NCI-H187 (cell line): ENCODE results near the gene TOM1L2.

Experiments
- DNase-seq, 2 experiments: peaks; one replicate each; lab custom pipeline; 2025; lab: John Stamatoyannopoulos, UW

Gene TOM1L2

DNA sequence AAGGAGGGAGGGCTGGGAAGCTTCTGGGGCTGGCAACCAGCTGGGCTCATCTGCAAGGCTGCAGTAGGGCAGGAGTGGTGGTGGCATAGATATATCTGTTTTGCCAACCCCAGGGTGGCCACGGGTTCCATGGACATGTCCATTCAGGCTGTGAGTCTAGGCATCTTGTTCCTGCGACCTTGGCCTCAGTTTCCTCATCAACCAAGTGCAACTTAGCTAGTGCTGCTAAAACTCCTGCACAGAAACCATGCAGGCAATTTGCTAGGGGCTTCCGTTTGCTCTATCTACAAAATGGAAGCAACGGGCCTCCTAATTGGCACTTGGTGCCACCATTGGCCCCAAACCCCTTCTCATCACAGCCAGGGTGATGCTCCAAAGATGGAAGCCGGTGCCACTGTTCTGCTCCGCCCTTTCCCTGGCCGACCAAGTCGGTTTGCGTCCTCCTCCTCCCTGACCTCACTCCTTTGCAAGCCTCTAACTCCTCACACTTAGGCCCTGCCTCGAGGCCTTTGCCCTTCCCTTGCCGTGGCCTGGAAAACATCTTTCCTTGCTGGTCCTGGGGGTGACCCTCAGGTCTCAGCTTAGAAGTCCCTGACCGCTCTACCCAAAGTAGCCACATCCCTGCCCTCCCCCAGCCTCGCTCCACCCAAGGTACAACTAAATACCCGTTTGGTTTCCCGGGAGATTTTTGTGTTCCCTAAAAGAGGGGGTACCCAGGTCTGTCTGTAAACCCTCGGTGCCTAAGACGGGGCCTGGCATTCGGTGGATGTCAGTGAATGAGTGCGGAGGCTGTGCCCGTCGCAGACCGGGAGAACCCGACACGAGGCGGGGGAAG, 136.6 kb downstream of the TOM1L2 start:
- no peak for DNase-seq

DNA sequence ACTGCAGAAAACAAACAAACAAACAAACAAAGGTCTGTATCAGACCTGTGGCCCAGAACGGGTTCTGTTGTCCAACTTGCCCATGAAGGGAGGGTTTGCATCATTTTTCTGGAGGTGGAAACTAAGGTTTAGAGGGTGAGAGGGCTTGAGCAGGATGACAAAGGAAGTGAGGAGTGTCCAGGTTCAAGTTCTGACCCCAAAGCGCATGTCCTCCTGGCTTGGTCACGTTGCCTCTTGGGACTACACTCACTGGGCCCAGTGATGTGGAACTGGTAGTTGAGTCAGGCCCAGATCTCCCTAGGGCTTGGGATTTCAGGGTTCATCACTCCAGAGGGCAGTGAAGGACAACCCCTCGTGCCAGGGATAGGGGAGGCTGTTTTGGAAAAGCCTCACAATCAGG, 137.2 kb downstream of the TOM1L2 start:
- DNase-seq: no peak

GRCh38 chr17:17833658-17834357, 138.4 kb downstream of the TOM1L2 start:
- DNase-seq: no peak

GRCh38 chr17:17832032-17832363, 140.2 kb downstream of the TOM1L2 start:
- DNase-seq: no peak

GRCh38 chr17:17831208-17832031, 140.8 kb downstream of the TOM1L2 start:
- DNase-seq: no peak

- DNase-seq: no peak
These were observed 141.4 kb downstream of the TOM1L2 start for GRCh38 chr17:17830740-17831207.

DNA sequence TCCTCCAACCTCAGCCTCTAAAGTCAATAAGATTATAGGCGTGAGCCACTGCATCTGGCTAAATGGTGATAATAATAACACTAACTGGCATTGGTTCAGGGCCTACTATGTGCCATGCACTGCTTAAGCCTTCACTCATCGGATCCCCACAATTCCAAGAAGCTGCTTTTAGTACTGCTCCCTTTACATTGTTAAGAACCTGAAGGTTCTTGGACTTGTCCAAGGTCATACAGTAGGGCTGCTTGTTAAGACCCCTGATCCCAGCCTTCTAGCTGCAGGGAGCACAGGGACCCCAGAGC, 142.0 kb downstream of the TOM1L2 start:
- no peak for DNase-seq

- no peak for DNase-seq
These were observed 144.2 kb downstream of the TOM1L2 start for GRCh38 chr17:17827826-17828621.

GRCh38 chr17:17826942-17827785, 145.0 kb downstream of the TOM1L2 start:
- no peak for DNase-seq

DNA sequence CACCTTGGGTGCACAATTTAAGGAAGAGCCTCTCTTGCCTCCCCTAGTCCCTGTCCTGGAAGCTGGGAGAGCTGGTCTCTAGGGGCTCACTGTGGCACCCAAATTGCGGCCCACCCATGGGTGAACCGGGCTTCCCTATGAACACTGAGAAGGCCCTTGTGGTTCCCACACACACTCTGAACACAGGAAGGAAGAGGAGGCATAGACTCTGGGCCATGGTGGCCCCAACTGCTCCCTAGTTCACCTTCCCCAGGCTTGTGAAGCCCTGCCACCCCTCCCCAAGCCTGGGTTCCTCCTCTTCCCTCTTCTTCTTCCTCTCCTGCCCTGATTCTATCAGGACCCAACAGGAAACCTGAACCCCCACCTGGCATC, 145.9 kb downstream of the TOM1L2 start:
- DNase-seq: no peak

DNA sequence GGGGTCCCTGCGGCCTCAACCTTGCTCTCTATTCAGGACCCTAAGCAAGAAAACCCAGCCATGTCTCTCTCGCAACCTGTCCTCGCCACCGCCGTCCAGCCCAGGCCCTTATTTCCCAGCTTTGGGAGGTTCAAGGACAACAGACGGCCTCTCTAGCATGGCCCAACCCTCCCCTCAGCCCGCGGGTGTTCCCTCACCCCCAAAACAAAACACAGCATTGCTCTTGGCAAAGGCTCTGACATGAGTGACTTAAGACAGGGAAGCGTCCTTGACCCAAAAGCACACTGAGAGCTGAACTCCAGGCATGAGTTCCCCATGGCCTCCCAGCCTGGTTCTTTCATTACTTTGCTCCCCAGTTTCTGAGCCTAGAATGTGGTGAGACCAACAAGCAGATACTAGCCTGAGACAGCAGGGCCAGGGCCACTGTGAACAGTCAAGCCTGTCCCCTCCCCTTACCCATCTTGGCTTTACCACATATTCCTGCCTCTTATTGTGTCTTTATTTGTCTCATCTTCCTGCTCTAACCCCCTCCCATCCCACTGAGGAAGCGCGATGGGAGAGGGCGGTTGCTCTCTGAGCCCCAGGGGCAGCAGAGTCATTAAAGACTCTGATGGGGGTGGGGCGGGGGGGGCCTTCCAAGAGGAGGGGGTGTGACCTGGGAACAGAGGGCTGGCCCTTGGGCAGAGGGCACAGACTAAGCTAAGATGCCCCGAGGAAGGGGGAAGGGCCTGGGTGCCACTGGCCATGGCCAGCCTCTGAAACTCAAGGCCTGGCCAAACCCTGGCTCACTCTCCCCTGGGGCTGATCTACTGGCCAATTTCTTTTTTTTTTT, 147.2 kb downstream of the TOM1L2 start:
- DNase-seq: no peak

- no peak for DNase-seq
These were observed 147.9 kb downstream of the TOM1L2 start for GRCh38 chr17:17824119-17824782.

DNA sequence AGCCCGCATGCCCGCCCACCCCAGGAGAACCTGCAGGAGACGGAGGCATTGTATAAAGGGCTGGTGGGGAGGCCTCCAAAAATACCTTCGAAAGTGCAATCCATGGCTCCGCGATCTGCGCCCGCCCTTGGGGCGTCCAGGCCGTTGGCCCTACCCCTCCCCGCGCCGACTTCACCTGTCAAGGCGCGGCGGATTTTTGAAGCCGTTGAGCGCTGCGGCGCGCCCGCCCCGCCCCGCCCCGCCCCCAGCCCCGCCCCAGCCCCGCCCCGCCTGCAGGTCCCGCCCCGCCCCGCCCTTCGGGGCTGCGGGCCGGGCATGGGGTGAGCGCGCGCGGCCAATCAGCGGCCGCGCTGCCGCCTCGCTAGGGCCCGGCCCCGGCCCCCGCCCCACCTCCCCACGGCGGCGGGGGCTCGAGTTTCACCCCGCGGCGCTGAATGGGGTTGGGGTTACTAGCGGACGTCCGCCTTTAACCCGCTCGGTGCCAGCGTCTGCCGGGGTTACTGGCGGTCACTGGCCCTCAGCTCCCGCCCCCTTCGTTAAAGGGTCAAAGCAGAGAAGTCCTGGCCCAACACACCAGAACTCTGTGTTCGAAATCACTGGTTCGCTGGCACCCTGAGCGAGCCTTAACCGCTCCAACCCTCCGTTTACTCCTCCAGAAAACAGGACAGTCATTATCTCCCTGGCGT, 148.6 kb downstream of the TOM1L2 start:
- DNase-seq: peak; percentile 60 to 73

- DNase-seq: no peak
These were observed 149.6 kb downstream of the TOM1L2 start for GRCh38 chr17:17822616-17823015.

DNA sequence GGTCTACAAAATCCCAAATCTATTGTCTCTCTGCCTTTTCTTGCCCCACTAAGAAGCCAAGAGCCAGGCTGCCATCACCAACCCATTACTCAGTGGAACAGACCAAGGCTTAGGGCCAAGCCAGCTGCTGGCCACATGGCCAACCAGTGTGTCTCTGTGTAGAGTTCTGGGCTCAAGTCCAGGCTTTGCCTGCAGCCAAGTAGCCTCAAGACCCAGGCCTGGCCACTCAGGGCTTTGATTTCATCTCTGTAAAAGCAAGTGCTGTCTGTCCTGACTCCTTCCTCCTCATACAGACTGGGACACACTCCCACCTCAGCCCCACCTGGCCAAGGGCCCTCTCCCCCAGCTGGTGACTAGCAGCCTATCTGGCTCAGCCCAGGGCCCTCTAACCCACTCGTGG, 150.0 kb downstream of the TOM1L2 start:
- DNase-seq: no peak

DNA sequence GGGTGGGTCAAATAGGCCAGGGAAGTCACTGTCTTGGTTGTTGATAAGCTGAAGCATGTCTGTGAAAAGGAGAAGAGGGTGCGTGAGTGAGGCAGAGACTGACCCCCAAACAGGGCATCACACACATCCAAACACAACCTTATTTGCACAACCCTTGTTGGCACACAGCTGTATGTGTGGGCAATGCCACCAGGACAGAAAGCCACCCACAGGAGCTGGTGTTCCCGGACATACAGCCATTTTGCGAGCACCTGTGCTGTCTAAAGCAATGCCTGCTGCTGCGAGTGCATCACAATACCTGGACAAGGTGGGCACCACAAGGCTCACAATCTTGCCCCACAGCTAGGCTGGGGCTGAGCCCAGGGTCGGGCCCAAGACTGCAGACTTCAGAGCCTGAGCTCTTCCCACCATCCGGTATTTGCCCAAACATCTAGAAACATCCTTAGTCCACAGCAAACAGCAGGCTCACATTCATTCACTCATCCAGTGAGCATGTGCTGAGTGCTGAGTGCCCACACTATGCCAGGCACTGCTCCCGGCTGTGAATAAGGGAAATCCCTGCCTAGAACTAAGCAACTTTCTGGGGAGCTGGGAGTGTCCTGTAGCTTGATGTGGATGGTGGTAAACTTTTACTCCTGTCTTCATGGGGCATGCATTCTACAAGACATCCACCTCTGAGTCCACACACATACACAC, 151.6 kb downstream of the TOM1L2 start:
- DNase-seq: no peak

DNA sequence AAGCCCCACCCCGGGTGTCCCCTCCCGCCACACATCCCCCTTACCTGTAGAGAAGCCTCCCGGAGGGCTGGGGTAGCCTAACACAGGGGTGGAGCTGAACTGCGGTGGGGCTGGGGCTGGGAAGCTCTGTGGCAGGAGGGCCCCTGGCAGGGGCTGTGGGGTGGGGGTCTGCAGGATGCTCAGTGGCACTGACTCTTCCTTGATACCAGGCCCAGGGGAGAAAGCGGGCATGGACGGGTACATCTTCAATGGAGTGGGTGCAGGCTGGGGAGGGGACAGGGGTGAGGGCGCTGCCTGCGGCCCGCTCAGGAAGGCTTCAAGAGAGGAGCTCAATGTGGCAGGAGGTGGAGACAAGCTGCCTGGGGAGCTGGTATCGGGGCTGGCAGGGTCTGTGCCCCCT, 152.2 kb downstream of the TOM1L2 start:
- no peak for DNase-seq

DNA sequence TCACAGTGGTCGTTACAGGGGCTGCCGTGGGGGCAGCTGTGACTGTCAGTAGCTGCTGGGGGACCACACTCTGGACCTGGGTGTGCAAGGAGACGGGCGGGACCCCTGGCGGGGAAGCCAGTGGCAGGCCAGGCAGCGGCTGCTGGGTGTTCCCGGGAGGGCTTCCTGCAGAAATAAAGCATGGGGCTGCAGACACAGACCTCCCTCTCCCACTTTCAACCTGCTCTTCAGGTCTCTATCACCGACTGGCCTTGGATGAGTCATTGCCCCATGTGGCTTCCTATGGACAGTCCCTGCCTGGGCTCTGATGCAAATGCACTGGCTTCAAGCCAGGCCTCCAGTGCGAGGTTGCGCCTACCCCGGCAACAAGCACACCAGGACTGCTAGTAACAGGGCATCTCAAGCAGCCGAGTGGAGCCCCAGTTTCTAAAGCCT, 152.6 kb downstream of the TOM1L2 start:
- DNase-seq: no peak
